Memory B cell (primary cell): ENCODE results near the gene KRTAP2-3.
"Not testable (repeated sequence)": the region's sequence is repeated elsewhere in the genome, so short reads cannot be mapped to it uniquely, and the experiment has no call there.

ENCODE experiments used
- ATAC-seq: fragments of 150-1000 bp; cut with Tn5 transposase; 2 replicates; pipeline ENCODE4 v1.10.0; 2021; ENCODE audit warnings: low read depth, mild to moderate bottlenecking, moderate library complexity
- DNase-seq, 2 donors: peaks; one replicate each; pipeline ENCODE4 v3.0.0; 2022; ENCODE audit warnings: low spot score in 2 of 2
- H3K27ac Mint-ChIP-seq: one replicate; pipeline ENCODE4 v1.8.0; 2022; ENCODE audit warnings: mild to moderate bottlenecking, moderate library complexity, mixed read lengths
- H3K27me3 Mint-ChIP-seq: one replicate; pipeline ENCODE4 v1.8.0; 2022; ENCODE audit warnings: mixed read lengths
- H3K36me3 Mint-ChIP-seq: one replicate; pipeline ENCODE4 v1.8.0; 2022; ENCODE audit warnings: mild to moderate bottlenecking, mixed read lengths
- H3K4me1 Mint-ChIP-seq: one replicate; pipeline ENCODE4 v1.8.0; 2022; ENCODE audit warnings: mixed read lengths
- H3K4me3 Mint-ChIP-seq: one replicate; pipeline ENCODE4 v1.8.0; 2022; ENCODE audit warnings: mild to moderate bottlenecking, moderate library complexity, mixed read lengths
- H3K9me3 Mint-ChIP-seq: one replicate; pipeline ENCODE4 v1.8.0; 2022; ENCODE audit warnings: mixed read lengths

Gene KRTAP2-3, protein sequence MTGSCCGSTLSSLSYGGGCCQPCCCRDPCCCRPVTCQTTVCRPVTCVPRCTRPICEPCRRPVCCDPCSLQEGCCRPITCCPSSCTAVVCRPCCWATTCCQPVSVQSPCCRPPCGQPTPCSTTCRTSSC

GRCh38 chr17:41060052-41060604, at the start of gene KRTAP2-3:
KRTAP2-3 (minus strand) TSS chr17:41060114; CDS start chr17:41060050, 64 bp downstream.
- H3K9me3 Mint-ChIP-seq, result peaks cover 2% of the 10 kb centered on the region
- DNase-seq (no peak), ATAC-seq (no peak)
- no peak within 1 kb of the TSS for H3K4me3 Mint-ChIP-seq
- no peak within 1 kb of the TSS for H3K27ac Mint-ChIP-seq
- H3K4me1 Mint-ChIP-seq, result no peaks in the 10 kb centered on the region
- H3K27me3 Mint-ChIP-seq, result peaks cover 21% of the 10 kb centered on the region
- H3K36me3 Mint-ChIP-seq, result peaks cover 2% of the 10 kb centered on the region

DNA sequence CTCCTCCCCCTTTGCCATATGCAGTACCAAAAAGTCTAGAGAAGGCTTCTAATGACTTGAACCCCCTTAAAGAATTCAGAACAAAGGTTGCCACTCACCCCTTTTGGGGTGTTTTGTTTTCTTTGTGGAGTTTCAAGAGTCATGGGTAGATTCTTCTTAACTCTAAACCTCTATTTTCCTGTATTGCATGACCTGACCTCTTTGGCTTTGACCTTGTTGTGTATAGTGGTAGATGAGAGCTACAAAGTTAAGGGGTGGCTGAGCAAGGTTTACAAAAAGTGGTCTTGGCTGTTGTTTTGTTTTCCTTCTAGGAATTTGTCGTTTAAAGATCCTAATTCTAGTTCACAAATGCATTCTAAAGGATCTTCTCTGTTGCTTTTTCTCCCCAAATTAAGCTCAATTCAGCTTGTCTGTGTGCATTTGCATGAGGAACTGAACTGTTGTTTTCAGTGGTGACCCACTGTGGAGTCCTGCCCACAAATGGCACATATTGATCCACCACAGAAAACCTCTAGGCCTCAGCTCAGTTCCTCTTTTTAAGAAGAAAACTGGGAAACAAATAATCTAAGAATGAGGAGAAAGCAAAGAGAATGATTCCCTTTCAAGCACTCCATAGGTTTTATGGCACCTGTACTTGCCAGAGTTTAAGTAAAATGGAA, 48.9 kb upstream of the KRTAP2-3 start:
- H3K36me3 Mint-ChIP-seq, H3K4me1 Mint-ChIP-seq, H3K27me3 Mint-ChIP-seq, DNase-seq, H3K9me3 Mint-ChIP-seq: not testable (repeated sequence)
- peak; percentile 64 for ATAC-seq
- peak overlapping the region; percentile 4 for H3K27ac Mint-ChIP-seq
- peak overlapping the region; percentile 50 for H3K4me3 Mint-ChIP-seq

DNA sequence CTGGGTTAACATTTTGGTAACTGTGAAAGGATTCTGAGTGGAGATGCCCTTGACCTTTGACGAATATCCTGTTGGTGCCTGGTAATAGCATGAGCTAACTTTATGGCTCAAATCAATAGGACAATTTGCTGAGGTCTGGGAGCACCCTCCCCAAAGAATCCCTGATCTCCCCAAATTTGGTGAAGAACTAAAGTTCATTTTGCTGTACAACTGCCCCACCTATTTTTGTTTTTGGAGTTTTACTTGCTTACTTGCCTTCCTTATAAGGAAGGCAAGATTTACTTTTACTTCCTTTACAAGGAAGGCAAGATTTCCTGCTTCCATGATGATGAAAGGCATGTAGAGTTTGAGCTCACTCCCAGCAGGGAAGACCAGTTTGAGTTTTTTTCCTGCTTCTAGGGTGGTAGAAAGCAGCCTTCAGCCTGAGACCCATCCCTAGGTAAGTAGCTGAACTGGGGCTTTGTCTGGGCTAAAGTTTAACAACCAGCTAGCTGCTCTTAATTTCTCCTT, 48.1 kb upstream of the KRTAP2-3 start:
- no peak for ATAC-seq

DNA sequence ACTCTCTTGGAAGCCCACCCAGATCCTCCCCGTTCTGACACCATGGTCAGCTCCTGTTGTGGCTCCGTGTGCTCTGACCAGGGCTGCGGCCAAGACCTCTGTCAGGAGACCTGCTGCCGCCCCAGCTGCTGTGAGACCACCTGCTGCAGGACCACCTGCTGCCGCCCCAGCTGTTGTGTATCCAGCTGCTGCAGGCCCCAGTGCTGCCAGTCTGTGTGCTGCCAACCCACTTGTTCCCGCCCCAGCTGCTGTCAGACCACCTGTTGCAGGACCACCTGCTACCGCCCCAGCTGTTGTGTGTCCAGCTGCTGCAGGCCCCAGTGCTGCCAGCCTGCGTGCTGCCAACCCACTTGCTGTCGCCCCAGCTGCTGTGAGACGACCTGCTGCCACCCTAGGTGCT, 45.4 kb upstream of the KRTAP2-3 start, which contains the start of gene KRTAP4-9:
TSS of gene KRTAP4-9 (plus strand) at position 43 of the 400 bp plus-strand sequence. CDS start at position 43, 0 bp downstream.
- not testable (repeated sequence) for H3K27me3 Mint-ChIP-seq, H3K36me3 Mint-ChIP-seq, H3K4me1 Mint-ChIP-seq, H3K27ac Mint-ChIP-seq, ATAC-seq, DNase-seq, H3K9me3 Mint-ChIP-seq, H3K4me3 Mint-ChIP-seq

More for the DNA sequence above, 48.1 kb upstream of the KRTAP2-3 start:
- Mint-ChIP-seq H3K4me3 (peak overlapping the region; percentile 3), H3K9me3 (peaks cover 3% of the 10 kb centered on the region), H3K36me3 (peaks cover 2% of the 10 kb centered on the region), H3K4me1 (peaks cover 8% of the 10 kb centered on the region), H3K27ac (no peak overlapping the region), H3K27me3 (peaks cover 5% of the 10 kb centered on the region)
- no peak for DNase-seq

GRCh38 chr17:41104386-41105038, 44.6 kb upstream of the KRTAP2-3 start:
- not testable (repeated sequence) for H3K27me3 Mint-ChIP-seq, ATAC-seq, H3K9me3 Mint-ChIP-seq, H3K27ac Mint-ChIP-seq, DNase-seq, H3K4me3 Mint-ChIP-seq, H3K36me3 Mint-ChIP-seq
- peaks cover 12% of the 10 kb centered on the region for H3K4me1 Mint-ChIP-seq

DNA sequence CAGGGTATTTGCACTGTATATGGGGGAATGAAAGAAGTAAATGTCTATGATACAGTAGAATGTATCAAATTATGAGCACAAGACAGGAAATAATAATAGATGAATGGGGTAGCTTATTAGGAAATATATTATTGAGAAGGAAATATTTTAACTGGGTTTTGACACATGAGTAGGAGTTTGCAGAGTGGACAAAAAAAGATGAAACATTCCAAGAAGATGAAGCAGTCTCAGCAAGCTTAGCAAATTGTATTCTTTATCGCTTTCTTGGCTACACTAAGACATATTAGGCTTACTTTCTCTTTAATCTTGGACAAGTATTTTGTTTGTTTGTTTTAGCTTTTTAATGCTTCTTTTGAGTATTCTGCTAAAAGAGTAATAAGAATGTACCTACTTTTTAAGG, 44.0 kb upstream of the KRTAP2-3 start:
- Mint-ChIP-seq H3K4me3 (no peak overlapping the region), H3K4me1 (peaks cover 10% of the 10 kb centered on the region), H3K9me3 (no peaks in the 10 kb centered on the region), H3K27ac (no peak overlapping the region), H3K27me3 (peaks cover 5% of the 10 kb centered on the region), H3K36me3 (no peaks in the 10 kb centered on the region)
- DNase-seq (no peak), ATAC-seq (no peak)

DNA sequence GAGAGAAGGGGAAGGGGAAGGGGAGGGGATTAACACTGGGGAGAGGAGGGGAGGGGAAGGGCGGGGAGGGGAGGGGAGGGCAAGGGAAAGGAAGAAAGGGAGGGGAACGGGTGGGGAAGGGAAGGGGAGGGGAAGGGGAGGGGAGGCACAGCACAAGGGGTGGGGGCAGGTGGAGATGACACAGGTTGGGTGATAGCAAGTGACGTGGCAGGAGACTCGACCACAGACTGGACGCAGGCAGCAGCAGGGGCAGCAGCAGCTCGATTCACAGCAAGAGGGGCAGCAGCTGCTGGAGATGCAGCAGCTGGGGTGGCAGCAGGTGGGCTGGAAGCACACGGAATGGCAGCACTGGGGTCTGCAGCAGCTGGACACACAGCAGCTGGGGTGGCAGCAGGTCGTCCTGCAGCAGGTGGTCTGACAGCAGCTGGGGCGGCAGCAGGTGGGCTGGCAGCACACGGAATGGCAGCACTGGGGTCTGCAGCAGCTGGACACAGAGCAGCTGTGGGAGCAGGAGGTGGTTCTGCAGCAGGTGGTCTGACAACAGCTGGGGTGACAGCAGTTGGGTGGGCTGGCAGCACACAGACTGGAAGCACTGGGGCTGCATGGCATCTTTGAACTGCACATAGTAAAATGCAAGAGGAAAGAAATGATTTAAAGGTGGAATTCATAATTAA, 41.8 kb upstream of the KRTAP2-3 start, which contains the start of gene KRTAP4-16:
TSS of gene KRTAP4-16 (minus strand) at position 624 of the 674 bp plus-strand sequence. CDS start at position 624, 0 bp downstream.
- ATAC-seq (no peak), DNase-seq (no peak)
- no peaks in the 10 kb centered on the region for H3K9me3 Mint-ChIP-seq
- no peak within 1 kb of the TSS for H3K4me3 Mint-ChIP-seq
- no peaks in the 10 kb centered on the region for H3K36me3 Mint-ChIP-seq
- H3K27ac Mint-ChIP-seq, result no peak within 1 kb of the TSS
- H3K4me1 Mint-ChIP-seq, result peaks cover 4% of the 10 kb centered on the region
- peaks cover 18% of the 10 kb centered on the region for H3K27me3 Mint-ChIP-seq

DNA sequence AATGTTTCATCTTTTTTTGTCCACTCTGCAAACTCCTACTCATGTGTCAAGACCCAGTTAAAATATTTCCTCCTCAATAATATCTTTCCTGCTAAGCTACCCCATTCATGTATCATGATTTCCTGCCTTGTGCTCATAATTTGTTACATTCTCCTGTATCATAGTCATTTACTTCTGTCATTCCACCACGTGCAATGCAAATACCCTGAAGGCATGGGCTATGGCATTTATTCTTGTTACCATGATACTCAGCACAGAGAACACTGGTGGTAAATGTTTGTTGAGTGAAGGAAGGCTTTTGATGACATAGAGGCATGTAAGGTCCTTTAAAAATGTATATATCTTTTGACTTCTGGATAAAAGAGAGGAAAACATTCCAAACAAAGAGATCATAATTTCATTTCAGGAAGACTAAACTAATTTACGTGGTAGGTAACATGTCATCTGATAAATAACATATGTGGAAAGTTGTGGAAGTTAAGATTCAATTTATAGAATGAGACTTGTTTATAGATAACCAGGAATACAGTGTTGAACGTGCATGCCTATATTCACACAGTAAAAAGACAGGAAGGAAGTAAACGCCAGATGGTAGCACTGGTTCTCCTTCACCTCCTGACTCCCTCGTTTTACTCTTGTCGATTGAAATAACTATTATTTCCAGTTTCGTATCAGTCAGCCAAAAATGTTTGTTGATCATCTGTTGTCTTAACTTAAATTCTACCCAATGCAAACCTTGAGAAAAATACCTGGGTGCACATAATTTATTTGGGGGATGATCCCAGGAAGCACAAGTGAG, 40.0 kb upstream of the KRTAP2-3 start:
- not testable (repeated sequence) for H3K4me1 Mint-ChIP-seq, H3K36me3 Mint-ChIP-seq, DNase-seq, H3K9me3 Mint-ChIP-seq, H3K4me3 Mint-ChIP-seq, H3K27ac Mint-ChIP-seq
- peaks cover 17% of the 10 kb centered on the region for H3K27me3 Mint-ChIP-seq
- ATAC-seq, result peak; percentile 69

DNA sequence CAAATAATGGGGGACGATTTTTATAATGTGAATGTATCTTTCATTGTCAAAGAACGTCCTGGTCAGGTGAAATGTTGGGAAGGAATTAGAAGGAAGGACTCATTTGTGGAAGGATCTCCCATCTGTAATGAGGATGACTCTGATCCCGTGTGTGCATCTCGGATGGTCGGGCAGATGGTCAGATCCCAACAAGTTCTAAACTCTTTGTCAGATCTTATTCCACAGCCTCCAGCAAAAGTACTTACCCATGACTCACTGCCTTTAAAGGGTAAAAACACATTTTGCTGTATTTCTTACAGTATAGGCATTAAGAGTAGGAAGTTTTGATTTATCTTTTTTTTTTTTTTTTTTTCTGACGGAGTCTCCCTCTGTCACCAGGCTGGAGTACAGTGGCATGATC, 38.6 kb upstream of the KRTAP2-3 start:
- peaks cover 17% of the 10 kb centered on the region for H3K27me3 Mint-ChIP-seq
- H3K4me1 Mint-ChIP-seq, result peaks cover 4% of the 10 kb centered on the region
- no peak for ATAC-seq
- H3K36me3 Mint-ChIP-seq, result no peaks in the 10 kb centered on the region
- H3K4me3 Mint-ChIP-seq, result no peak overlapping the region
- no peak overlapping the region for H3K27ac Mint-ChIP-seq
- no peaks in the 10 kb centered on the region for H3K9me3 Mint-ChIP-seq
- DNase-seq, result no peak

DNA sequence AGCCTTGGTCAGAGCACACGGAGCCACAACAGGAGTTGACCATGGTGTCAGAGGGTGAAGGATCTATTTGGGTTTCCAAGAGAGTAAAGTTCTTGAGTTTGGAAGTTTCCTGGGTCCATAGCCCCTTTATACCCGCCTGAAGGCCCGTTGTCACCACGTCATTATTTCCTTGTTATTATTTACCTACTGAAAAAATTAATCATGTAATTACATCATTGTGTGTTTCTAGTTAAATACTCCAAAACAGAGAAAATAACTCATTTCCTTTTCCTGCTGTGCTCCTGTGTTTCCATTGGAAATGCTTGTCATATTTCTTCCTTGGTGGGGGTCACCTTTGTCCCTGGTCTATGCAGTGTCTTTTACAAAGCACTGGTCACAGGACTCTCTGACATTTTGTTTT, 38.1 kb upstream of the KRTAP2-3 start, which contains the start of gene KRTAP4-8:
TSS of gene KRTAP4-8 (minus strand) at position 101 of the 400 bp plus-strand sequence. CDS start at position 43, 58 bp downstream.
- peaks cover 17% of the 10 kb centered on the region for H3K27me3 Mint-ChIP-seq
- H3K4me1 Mint-ChIP-seq, result peaks cover 4% of the 10 kb centered on the region
- H3K27ac Mint-ChIP-seq, result no peak within 1 kb of the TSS

DNA sequence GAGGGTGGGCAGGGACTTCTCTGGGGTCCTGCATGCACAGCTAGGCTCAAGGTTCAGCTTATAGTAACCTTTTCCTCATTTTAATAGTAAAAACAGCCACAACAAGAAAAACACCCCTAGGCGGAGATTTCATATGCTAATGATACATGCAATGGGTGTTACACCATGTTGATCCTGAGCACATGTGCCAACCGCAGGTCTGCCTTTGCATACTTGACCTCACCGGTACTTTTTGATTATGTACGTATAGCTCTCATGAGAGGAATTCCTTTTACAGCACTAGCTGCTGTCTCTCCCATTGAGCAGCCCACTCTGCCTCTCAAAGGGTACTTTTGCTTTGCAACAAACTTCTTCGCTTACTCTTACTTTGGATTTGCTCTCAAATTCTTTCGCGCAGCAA, 36.1 kb upstream of the KRTAP2-3 start:
- H3K27ac Mint-ChIP-seq, result no peak overlapping the region
- no peaks in the 10 kb centered on the region for H3K36me3 Mint-ChIP-seq
- H3K27me3 Mint-ChIP-seq, result peaks cover 17% of the 10 kb centered on the region
- DNase-seq (no peak), ATAC-seq (no peak)
- peaks cover 1% of the 10 kb centered on the region for H3K9me3 Mint-ChIP-seq
- no peak overlapping the region for H3K4me3 Mint-ChIP-seq
- peaks cover 4% of the 10 kb centered on the region for H3K4me1 Mint-ChIP-seq

More for the DNA sequence above, 38.1 kb upstream of the KRTAP2-3 start, which contains the start of gene KRTAP4-8:
- DNase-seq (no peak), ATAC-seq (no peak)
- no peak within 1 kb of the TSS for H3K4me3 Mint-ChIP-seq
- no peaks in the 10 kb centered on the region for H3K9me3 Mint-ChIP-seq
- no peaks in the 10 kb centered on the region for H3K36me3 Mint-ChIP-seq

- H3K27me3 Mint-ChIP-seq, H3K27ac Mint-ChIP-seq, DNase-seq, H3K4me3 Mint-ChIP-seq, H3K9me3 Mint-ChIP-seq, H3K36me3 Mint-ChIP-seq, ATAC-seq, H3K4me1 Mint-ChIP-seq: not testable (repeated sequence)
Observed at GRCh38 chr17:41088760-41089352, 28.9 kb upstream of the KRTAP2-3 start.
